Left cardiac atrium (tissue), 4 donors: ENCODE measurements around the gene LILRB5. TPM values are rescaled to one million over a fixed set of nuclear protein-coding genes. Genes with fewer than 3 reads are reported as not detected.
"Not testable (repeated sequence)": the region's sequence is repeated elsewhere in the genome, so short reads cannot be mapped to it uniquely, and the experiment has no call there.

ENCODE experiments used
- ATAC-seq, 2 donors: fragments of 200-7000 bp; cut with Tn5 transposase; one replicate each; pipeline ENCODE4 v1.9.1; 2020; ENCODE audit warnings: mild to moderate bottlenecking in 2 of 2, moderate library complexity in 2 of 2
- DNase-seq: peaks from one replicate; pipeline ENCODE4 v3.0.0-alpha.2; 2020
- intact Hi-C, 2 donors: fragments of 100-400 bp; cut with DNase I; formaldehyde crosslinking; loops; one replicate each; pipeline versions ENCODE4 v1.14.1 to v1.15.1; 2022 to 2023
- total RNA-seq, 2 donors: library from RNA; stranded (reverse); fragmentation: NEBNext Ultra II Directional; extraction: Animal tissue kit (Norgen Biotek cat#: 25700); gene quantifications; one replicate each; pipeline ENCODE4 v1.2.1, GENCODE V29; 2021
- donor health status: DM: no; HTN: yes; CAD: no.
- donor health status: DM: no; HTN: yes; CAD: no; lungs with severe emphysema.
- donor health status: DM: yes; HTN: yes; CAD: no.
- donor health status: Dilated cardiomyopathy.

The LILRB5 gene
- total RNA-seq, 2 donors from 2014 or later: 15.1 to 21.4 TPM

DNA sequence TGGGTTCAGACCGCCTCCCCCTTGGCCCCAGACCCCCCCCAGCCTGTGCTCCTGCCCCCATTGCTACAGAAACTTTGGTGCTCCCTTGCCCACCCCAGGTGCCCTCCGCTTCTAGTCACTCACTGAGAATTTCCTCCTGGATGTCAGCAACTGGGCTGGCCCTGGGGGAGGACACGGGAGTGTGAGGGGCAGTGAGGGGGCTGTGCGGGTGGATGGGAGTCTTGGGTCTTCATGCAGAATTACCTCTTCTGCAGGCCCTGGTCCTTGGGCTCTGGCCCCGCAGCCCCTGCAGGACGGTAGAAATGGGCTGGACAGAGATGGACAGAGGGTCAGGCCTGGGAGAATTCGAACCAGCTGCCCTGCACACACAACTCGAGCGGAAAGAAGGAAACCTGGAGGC is 4.8 kb downstream of the LILRB5 start:
- intact Hi-C loops: no loop called here
- no peak for DNase-seq
- no peak for ATAC-seq

DNA sequence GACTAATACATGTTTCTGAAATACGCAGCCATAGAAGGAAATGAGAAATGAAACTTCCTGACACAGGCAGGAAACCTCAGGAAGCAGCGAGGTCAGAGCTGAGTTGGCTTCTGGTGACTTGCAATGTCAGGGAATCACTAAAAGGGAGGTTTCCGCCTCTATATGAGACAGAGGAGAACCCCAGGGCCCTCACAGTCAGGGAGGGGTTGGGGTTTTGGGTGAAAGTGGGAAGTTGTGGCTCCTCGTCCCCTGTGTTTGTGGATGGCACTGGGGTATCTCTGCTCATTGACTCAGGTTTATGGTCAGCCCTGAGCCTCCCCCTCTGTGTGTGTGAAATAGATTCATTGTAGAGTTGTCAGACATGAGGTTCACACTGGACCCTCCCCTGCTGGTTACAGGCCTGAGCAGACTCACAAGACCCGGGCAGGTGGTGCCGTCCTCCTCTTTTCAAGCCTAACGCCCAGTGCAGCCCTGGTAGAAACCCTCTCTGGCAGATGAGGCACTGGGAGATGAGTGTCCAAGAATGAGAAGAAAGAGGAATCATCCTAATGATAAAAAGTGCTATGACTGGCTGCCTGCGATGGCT is 9.0 kb downstream of the LILRB5 start:
- DNase-seq: no peak
- intact Hi-C loops: no loop called here
- ATAC-seq: peak; percentile 76 to 85

DNA sequence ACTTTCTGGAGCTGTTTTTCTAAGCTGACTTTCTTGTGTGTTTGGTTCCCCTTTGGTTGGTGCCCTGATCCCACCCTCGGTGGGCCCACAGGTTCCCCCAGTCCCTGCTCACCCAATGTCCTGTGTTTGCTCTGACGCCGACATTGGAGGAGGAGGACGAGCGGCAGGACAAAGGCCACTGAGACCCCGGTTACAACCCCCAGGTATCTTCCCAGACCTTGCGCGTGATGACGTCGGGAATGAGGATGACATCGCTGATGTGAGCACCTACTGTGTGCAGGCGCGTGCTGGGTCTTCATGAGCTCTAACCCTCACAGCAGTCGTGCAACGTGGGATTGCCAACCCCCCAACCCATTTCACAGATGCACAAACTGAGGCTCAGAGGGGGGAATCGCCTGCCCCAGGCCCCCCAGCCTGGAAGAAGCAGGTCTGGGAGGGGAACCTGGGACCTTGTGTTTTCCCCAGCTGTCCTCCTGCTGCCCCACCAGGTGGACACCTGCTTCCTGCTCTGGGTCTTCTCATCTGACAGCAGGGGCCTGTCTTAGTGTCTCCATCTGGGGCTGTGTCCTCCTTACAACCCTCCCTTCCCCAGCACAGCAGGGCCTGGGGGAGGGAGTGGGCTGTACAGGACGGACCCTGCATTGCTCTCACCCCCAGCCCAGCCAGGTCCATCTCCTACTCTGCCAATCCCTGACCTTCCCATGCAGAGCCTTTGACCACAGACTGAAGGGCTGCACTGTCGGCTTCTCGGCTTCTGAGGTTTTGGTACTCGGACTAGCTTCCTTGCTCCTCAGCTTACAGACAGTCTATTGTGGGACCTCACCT is 9.8 kb downstream of the LILRB5 start:
- intact Hi-C loops: no loop called here
- ATAC-seq: peak; percentile 19 to 20

DNA sequence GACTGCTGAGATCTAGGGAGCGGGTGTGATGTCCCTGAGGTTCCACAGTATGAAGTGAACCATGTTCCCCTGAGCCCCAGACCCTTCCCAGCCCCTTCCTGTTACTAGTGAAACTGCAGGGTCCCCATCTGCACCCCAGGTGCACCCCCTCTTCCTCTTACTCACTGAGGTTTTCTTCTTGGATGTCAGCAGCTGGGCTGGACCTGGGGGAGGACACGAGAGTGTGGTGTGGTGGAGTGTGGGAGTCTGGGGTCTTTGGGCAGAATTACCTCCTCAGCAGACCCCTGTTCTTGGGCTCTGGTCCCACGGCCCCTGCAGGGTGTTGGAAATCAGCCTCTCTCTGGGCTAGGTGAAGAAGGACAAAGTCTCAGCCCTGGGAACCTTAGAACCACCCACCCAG is 11.1 kb downstream of the LILRB5 start:
- intact Hi-C loops: no loop called here
- ATAC-seq (no peak), DNase-seq (no peak)

More for the DNA sequence above, 9.8 kb downstream of the LILRB5 start:
- no peak for DNase-seq

DNA sequence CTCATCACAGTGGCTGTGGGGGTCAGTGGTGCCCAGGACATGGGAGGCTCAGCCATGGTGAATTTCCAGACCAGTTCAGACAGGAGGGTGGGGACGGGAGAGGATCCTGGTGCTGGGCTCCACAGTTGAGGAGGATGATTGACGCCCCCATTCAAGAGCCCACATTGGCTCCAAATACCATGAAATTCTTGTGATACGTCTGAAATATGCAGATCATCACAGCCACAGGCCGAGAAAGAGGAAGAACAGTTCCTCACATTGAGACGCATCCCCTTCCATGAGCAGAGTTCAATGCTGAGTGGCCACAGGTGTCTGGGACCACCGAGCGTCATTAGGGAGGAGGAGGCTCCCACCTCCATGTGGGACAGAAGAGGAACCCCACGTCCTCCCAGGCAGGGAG is 13.3 kb downstream of the LILRB5 start:
- DNase-seq, intact Hi-C loops, ATAC-seq: not testable (repeated sequence)

DNA sequence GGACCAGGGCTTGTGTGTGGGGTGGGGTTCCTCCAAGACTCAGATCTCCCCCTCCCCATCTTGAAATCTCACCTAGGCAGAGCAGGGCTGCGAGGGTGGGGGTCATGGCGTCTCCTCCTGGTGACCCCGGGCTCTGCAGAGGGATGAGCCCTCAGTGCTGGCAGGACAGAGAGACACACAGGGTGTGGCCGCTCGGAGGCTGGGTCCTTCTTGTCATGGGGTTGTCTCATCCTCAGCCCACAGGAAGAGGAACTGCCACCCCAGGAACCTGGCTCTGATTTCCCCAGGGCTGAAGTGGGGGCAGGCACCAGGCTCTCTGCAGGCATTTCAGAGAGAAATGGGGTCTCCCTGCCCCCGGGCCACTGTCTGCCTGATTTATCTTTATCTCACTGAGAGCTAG is 14.4 kb downstream of the LILRB5 start, which contains the start of gene LILRA6:
TSS of gene LILRA6 (minus strand) at position 145 of the 400 bp plus-strand sequence.
- DNase-seq, intact Hi-C loops: not testable (repeated sequence)
- peak in 1 of 2 donors; percentile 77 for ATAC-seq

DNA sequence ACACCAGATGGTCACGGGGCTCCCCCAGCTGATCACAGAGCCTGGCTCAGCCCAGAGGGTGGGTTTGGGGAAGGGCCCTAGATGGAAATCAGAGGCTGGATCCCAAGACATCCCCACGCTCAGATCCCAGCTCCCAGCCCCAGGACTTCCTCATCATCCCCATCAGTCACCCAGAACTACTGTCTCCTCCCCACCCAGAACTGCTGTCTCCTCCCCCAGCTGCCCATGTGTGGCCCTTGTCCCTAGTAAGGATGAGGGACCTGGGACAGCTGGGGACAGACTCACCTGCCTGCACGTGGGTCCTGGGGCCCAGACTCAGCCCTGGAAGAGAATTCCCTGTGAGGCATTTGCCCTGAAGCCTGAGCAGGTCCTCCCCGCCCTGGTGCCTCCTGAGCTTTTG is 14.8 kb downstream of the LILRB5 start:
- intact Hi-C loops, DNase-seq: not testable (repeated sequence)
- peak in 1 of 2 donors; percentile 45 for ATAC-seq

DNA sequence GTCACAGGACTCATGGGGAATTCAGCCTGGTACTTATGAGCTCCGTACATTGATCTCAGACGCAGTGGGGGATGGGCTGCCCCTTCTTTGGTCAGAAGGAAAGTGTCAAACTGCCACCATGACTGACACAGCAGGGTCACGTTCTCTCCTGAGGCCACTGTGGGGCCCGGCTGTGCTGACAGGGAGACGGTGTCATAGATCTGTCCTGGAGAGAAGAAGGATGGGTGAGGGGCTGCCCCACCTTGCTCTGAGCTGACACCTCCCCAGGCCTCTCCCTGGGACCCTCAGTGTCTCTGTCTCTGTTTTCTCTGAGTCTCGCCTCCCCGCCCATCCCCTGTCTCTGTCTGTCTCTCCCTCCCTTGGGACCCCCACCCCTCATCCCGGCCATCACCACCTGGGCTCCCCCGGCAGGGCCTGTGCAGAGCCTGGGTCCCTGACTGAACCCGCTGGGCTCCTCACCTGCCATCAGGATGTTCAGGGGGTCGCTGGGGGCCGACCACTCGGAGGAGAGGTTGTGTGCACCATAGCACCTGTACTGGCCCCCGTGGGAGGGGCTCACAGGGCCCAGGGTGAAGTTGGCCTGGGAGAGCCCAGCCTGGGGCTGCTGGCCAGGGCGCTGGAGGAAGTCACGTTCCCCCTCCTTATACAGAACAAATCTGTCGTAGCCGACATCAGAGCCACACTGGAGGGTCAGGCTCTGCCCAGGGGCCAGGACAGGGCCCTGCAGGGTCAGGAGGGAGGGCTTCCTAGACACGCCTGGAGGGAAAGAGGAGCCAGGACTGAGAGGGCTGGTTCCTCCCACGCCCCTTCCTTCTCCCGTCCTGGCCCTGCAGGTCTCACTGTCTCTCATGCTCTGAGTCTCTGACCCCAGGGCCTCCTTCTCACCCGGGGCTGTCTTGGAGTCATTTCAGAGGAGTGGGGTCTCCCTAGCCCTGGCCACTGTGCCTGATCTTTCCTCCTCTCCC is 16.4 kb downstream of the LILRB5 start:
- DNase-seq, ATAC-seq, intact Hi-C loops: not testable (repeated sequence)

DNA sequence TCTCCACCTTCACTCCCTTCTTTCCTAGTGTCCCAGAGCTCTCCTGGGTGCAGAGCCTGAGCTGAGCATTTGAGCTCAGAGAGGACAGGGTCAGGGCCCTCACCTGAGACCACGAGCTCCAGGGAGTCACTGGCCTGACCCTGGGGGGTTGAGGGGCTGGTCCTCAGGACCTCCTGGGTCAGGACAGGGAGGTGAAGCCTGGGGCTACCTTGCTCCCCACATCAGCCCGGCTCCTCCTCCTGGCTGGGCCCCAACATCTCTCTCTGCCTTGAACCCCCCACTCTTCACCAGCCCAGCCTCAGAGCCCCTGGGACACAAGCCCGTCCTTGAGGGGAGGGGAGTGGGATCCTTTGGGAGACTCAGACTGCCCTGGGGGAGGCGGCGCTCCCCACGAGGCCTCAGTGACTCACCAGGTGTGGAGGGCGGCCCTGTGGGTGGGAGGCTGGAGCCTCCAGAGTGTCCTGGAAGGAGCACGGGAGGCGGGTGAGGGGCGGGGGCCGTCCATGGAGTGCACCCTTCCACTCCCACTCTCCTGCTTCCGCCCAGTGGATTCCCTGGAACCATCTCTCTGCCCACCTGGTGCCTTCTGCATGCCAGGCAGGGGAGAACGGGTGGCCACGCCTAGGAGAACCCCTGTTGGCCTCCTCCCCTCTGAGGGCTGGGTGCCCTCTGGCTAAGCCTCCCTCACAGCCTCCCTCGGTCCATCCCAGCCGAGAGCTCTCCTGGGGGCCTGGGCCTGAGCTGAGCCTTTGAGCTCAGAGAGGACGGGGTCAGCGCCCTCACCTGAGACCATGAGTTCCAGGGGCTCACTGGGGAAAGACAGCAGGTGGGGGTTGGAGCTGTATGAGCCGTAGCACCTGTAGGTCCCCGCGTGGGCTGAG is 17.3 kb downstream of the LILRB5 start:
- ATAC-seq: peak in 1 of 2 donors; percentile 25
- not testable (repeated sequence) for DNase-seq
- intact Hi-C loops: loop anchor here in 1 of 2 donors (2.0 kb wide), 1 partner anchor 19 kb away; no protein-coding TSS in a partner anchor

DNA sequence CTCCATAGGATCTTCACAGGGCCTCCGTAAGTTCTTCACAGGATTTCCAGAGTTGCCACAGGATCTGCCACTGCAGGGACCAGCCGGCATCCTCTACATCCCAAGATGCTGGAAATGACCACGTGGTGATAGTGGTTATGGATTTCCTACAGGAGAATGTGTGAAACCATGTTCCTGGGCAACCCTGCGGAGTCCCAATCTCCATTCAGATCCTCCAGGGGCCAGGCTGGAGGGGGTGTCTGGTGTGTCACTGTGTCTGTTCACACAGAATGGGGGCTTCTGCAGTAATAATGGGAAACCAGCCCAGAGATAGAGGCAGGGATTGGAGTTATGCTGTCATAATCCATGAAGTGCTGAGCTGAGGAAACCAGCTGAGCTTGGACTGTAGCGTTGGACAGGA is 23.1 kb downstream of the LILRB5 start:
- DNase-seq: no peak
- intact Hi-C loops: loop anchor here in 1 of 2 donors (5.0 kb wide), 1 partner anchor 67 kb away; no protein-coding TSS in a partner anchor
- ATAC-seq: no peak

DNA sequence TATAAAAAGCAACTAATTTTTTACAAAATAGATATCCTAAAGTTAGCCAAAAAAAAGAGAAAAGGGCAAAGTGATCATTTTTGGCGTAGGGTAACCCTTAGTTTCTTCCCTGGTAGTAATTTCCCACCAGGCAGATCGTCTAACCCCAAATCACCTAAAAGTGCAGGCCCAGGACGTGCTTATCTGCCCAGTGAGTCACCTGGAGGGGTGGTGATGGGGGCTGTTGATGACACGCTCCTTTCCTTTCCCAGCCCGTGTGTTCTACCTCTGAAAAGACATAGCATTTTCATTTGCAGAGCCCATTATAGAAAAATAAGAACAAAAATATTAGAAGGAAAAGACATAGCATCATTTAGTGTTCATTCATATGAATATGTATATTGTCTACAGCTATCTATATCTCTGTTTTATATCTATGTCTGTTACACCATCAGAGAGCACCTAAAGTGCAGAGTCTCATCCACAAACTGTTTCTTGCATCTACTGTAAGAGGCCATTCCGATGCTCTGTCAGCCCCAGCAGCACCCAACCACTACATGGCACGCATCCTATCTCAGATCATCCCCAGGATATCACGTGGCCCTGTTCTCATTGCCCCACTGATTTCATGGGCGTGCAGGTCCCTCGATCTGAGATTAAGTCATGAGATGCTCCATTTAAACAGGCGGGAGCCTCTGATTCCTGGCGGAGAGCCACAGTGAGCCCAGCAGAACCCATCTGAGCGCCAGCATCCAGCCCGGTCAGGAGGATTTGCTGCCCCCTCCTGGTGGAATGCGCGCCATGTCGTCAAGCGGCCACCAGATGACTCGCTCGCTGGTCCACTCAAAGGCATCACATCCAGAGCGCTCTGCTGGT is 25.8 kb downstream of the LILRB5 start:
- ATAC-seq (peak; percentile 89 to 95), DNase-seq (peak; percentile 93)
- intact Hi-C loops: loop anchor here (1.0 to 5.0 kb wide), 2 partner anchors 63 to 64 kb away; no protein-coding TSS in a partner anchor

DNA sequence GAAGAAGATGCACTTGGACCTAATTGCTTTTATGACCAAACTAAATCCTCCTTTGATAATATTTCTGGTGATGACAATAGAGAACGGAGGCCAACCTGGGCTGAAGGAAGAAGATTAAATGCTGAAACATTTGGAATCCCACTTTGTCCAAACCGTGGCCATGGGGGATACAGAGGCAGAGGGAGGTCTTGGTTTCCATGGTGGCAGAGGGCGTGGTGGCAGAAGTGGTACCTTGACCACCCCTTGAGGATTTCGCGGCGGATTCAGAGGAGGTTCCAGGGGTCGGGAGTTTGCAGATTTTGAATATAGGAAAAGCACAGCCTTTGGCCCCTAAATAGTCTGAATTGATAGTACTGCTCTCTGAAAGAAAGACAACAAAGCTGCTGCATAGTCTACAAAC is 27.0 kb downstream of the LILRB5 start:
- ATAC-seq (no peak), DNase-seq (no peak)
- intact Hi-C loops: loop anchor here in 1 of 2 donors (5.0 kb wide), 1 partner anchor 63 kb away; no protein-coding TSS in a partner anchor

DNA sequence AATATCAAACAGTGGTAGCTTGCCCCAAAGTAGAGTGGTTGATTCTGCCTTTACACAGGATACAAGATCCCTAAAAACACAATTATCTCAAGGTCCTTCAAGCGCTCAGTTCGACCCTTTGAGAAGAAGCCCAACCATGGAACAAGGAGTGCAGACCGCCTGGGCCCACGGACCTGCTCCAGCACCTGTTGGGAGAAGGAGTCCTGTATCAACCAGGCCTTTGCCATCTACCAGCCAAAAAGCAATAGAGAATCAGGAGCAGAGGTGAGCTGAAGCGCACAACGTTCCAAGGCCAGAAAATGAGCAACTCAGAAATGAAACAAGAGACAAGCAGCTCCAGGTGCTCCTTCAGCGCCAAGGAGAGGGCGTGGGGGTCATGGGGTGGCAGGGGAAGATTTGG is 27.9 kb downstream of the LILRB5 start:
- intact Hi-C loops: no loop called here
- no peak for DNase-seq
- no peak for ATAC-seq

DNA sequence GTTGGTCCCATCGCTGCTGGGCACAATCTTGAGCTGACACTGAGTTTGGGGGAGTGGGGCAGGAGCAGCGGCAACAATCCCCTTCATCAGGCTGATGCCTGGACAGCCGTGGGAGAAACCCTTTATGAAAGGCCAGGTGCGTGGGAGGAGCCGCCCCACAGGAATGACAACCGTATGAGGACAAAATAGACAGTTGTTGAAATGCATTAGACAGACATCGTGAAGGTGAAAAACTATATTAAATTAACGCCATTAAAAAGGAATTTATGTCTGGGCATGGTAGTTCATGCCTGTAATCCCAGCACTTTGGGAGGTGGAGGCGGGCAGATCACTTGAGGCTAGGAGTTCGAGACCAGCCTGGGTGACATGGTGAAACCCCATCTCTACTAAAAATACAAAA is 32.5 kb downstream of the LILRB5 start:
- intact Hi-C loops, DNase-seq, ATAC-seq: not testable (repeated sequence)

DNA sequence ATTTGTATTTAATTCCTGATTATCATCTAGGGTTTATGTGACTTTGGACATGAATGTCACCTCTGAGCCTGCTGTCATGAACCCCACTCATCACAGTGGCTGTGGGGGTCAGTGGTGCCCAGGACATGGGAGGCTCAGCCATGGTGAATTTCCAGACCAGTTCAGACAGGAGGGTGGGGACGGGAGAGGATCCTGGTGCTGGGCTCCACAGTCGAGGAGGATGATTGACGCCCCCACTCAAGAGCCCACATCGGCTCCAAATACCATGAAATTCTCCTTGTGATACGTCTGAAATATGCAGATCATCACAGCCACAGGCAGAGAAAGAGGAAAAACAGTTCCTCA is 33.2 kb downstream of the LILRB5 start:
- intact Hi-C loops, ATAC-seq, DNase-seq: not testable (repeated sequence)

DNA sequence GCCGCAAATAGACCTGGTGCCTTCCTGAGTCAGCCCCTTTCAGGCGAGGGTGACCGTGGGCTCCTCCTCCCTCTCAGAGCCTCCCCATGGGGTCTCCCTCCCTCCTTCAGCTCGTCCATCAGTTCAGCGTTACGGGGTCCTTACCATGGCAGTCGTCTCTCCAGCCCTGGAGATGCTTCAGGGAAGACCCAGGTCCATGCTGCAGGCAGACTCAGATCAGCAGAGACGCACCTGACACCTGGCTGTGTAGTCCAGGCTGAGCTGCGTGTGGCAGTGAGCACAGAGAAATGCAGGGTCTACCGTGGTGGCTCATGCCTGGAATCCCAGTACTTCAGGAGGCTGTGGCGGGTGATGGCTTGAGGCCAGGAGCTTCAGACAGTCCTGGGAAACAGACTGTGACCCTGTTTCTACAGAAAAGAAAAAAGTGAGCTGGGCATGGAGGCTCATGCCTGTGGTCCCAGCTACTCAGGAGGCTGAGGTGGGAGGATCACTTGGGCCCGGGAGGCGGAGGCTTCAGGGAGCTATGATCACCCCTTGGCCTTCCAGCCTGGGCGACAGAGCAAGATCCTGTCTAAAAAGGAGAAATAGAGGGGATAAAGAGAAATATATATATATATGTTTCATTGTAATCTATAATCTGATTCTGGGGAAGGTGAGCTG is 33.7 kb downstream of the LILRB5 start:
- DNase-seq, intact Hi-C loops: not testable (repeated sequence)
- ATAC-seq: peak in 1 of 2 donors; percentile 15
